ENCODE measurements around the gene TREML2. TPM values are rescaled to one million over a fixed set of nuclear protein-coding genes. Genes with fewer than 3 reads are reported as not detected.

The TREML2 gene, protein sequence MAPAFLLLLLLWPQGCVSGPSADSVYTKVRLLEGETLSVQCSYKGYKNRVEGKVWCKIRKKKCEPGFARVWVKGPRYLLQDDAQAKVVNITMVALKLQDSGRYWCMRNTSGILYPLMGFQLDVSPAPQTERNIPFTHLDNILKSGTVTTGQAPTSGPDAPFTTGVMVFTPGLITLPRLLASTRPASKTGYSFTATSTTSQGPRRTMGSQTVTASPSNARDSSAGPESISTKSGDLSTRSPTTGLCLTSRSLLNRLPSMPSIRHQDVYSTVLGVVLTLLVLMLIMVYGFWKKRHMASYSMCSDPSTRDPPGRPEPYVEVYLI
- not detected in 2 replicates for total RNA-seq

GRCh38 chr6:41200901-41201763 lies at the start of gene TREML2:
TREML2 (minus strand) TSS chr6:41201149; CDS start chr6:41201008, 141 bp downstream.

GRCh38 chr6:41228096-41228495 lies 27.1 kb upstream of the TREML2 start, which contains the start of gene TREML4:
TREML4 (plus strand) TSS chr6:41228349; CDS start chr6:41228428, 79 bp downstream.

GRCh38 chr6:41162687-41163418 lies 38.1 kb downstream of the TREML2 start, which contains the start of gene TREM2:
TREM2 (minus strand) TSS chr6:41163116; CDS start chr6:41163082, 34 bp downstream.

GRCh38 chr6:41153992-41154625 lies 46.8 kb downstream of the TREML2 start, which contains the start of gene TREML1:
TREML1 (minus strand) TSS chr6:41154347; CDS start chr6:41154288, 59 bp downstream.

Other genes with a start within 250 kb of the TREML2 start
- 0.09 and 0.11 TPM in 2 replicates for gene UNC5CL, start 161.9 kb downstream of the TREML2 start, total RNA-seq
- gene TSPO2, start 158.7 kb downstream of the TREML2 start, total RNA-seq: not detected in 2 replicates
- not detected in 2 replicates for gene APOBEC2, start 147.9 kb downstream of the TREML2 start, total RNA-seq
- gene OARD1, start 128.8 kb downstream of the TREML2 start, total RNA-seq: 10.1 and 11.3 TPM in 2 replicates
- 12.8 and 22.5 TPM in 2 replicates for gene NFYA, start 128.2 kb downstream of the TREML2 start, total RNA-seq
- gene TREML1, start 46.8 kb downstream of the TREML2 start, total RNA-seq: not detected in 2 replicates
- not detected in 2 replicates for gene TREM2, start 38.0 kb downstream of the TREML2 start, total RNA-seq
- not detected in 2 replicates for gene TREML4, start 27.2 kb upstream of the TREML2 start, total RNA-seq
- not detected in 2 replicates for gene TREM1, start 85.5 kb upstream of the TREML2 start, total RNA-seq
- not detected in 2 replicates for gene NCR2, start 134.5 kb upstream of the TREML2 start, total RNA-seq

Measured in dermis lymphatic vessel endothelial cell (primary cell).